Sigmoid colon (tissue), 4 donors: Measurements from ENCODE around the gene SLC17A2.

Source experiments
- POLR2A ChIP-seq, 2 donors: fragments of 450-650 bp; IDR thresholded peaks; one replicate each; pipeline ENCODE4 v1.6.1; 2016; ENCODE audit warnings: antibody characterized with exemption in 2 of 2, mild to moderate bottlenecking in 2 of 2, moderate library complexity in 2 of 2
- POLR2AphosphoS5 ChIP-seq, 4 donors: sonication (generic); formaldehyde crosslinking; IDR thresholded peaks; one replicate each; pipeline ENCODE4 v1.6.1; 2017; ENCODE audit warnings: antibody characterized with exemption in 4 of 4
- TF ChIP-seq, protein P1 (sequence below), 4 experiments: fragments of 450-650 bp in 3 of 4; fragments of 200-600 bp in 1 of 4; IDR thresholded peaks; one replicate each; pipeline ENCODE4 v1.5.1; 2016 to 2019; ENCODE audit warnings: antibody characterized with exemption in 4 of 4, mild to moderate bottlenecking in 3 of 4, moderate library complexity in 2 of 4

DNA sequence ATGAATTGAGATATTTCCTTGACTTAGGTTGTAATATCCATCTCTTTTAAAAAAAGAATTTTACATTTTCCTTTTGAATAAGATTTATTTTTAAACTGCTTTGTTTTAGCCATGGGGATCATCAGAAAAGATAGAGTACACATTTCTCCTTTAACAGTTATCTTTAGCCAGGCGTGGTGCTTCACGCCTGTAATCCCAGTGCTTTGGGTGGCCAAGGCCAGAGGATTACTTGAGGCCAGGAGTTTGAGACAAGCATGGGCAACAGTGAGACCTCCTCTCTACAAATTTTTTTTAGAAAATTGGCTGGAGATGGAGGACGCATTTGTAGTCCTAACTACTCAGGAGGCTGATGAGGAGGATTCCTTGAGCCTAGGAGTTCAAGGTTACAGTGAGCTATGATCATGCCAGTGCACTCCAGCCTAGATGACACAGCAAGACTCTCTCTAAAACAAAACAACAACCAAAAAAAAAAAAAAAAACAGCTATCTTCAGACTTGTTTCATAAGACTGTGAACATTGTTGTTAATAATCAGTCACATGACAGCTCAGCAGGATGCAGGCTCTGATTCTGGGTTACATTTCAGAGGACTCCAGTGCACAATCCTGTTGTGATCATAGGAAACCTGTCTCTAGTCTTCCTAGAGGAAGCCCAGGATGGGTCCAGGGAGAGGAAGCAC lies 54.4 kb downstream of the SLC17A2 start:
- no peak for TF ChIP-seq POLR2A (IDR thresholded peaks at IDR 0.05)
- TF ChIP-seq, protein P1, sequence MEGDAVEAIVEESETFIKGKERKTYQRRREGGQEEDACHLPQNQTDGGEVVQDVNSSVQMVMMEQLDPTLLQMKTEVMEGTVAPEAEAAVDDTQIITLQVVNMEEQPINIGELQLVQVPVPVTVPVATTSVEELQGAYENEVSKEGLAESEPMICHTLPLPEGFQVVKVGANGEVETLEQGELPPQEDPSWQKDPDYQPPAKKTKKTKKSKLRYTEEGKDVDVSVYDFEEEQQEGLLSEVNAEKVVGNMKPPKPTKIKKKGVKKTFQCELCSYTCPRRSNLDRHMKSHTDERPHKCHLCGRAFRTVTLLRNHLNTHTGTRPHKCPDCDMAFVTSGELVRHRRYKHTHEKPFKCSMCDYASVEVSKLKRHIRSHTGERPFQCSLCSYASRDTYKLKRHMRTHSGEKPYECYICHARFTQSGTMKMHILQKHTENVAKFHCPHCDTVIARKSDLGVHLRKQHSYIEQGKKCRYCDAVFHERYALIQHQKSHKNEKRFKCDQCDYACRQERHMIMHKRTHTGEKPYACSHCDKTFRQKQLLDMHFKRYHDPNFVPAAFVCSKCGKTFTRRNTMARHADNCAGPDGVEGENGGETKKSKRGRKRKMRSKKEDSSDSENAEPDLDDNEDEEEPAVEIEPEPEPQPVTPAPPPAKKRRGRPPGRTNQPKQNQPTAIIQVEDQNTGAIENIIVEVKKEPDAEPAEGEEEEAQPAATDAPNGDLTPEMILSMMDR (IDR thresholded peaks at IDR 0.05), result no peak
- TF ChIP-seq POLR2AphosphoS5 (IDR thresholded peaks at IDR 0.05), result no peak
